Common myeloid progenitor, CD34-positive (primary cell): ENCODE measurements around the gene MEGF11.

Experiments
- CTCF ChIA-PET: fragments of 350-600 bp; sonication (Branson Sonifier 250); formaldehyde crosslinking; loops from one replicate; lab custom pipeline; 2021; ENCODE audit warnings: antibody characterized with exemption; lab: Charles Lee
- POLR2A ChIA-PET: fragments of 350-600 bp; sonication (Branson Sonifier 250); formaldehyde crosslinking; loops from one replicate; lab custom pipeline; 2021; ENCODE audit warnings: antibody characterized with exemption; lab: Charles Lee
- DNase-seq, 3 donors: peaks; one replicate each; pipeline versions ENCODE4 v3.0.0 to v3.0.0-alpha.2; 2013
- H3K27ac ChIP-seq, 2 experiments: 1 replicate in 1 of 2; 2 replicates in 1 of 2; pipeline ENCODE4 v1.7.0; 2013; ENCODE audit warnings: inconsistent platforms in 2 of 2, low read length in 2 of 2, mild to moderate bottlenecking in 2 of 2, low read depth in 1 of 2, moderate library complexity in 1 of 2; ENCODE audit not compliant: severe bottlenecking in 2 of 2, insufficient read depth in 1 of 2, poor library complexity in 1 of 2
- H3K27me3 ChIP-seq, 5 experiments: replicated peaks in 2 of 5; 1 replicate in 3 of 5; 2 replicates in 2 of 5; pipeline versions ENCODE4 v1.6.1 to v1.7.0; 2013; ENCODE audit warnings: low read length in 4 of 5, mild to moderate bottlenecking in 2 of 5, moderate library complexity in 2 of 5, inconsistent platforms in 1 of 5; ENCODE audit not compliant: insufficient read depth in 5 of 5, control insufficient read depth in 4 of 5
- H3K36me3 ChIP-seq, 4 experiments: 1 replicate in 2 of 4; 2 replicates in 2 of 4; pipeline versions ENCODE4 v1.6.1 to v1.7.0; 2013; ENCODE audit warnings: low read length in 3 of 4, control low read depth in 1 of 4, mild to moderate bottlenecking in 1 of 4; ENCODE audit not compliant: control insufficient read depth in 4 of 4, insufficient read depth in 4 of 4
- H3K4me1 ChIP-seq, 4 experiments: 1 replicate in 3 of 4; 2 replicates in 1 of 4; pipeline versions ENCODE4 v1.6.1 to v1.7.1; 2013; ENCODE audit warnings: low read length in 3 of 4, mild to moderate bottlenecking in 3 of 4, control low read depth in 1 of 4, inconsistent platforms in 1 of 4, moderate library complexity in 1 of 4; ENCODE audit not compliant: control insufficient read depth in 4 of 4, insufficient read depth in 4 of 4; ENCODE audit errors: control extremely low read depth in 1 of 4
- H3K4me3 ChIP-seq, 7 experiments: 1 replicate in 4 of 7; 2 replicates in 3 of 7; pipeline versions ENCODE4 v1.5.1 to v1.7.0; 2013; ENCODE audit warnings: mild to moderate bottlenecking in 7 of 7, low read length in 6 of 7, moderate library complexity in 6 of 7, inconsistent platforms in 2 of 7, low read depth in 2 of 7, control low read depth in 1 of 7; ENCODE audit not compliant: insufficient read depth in 4 of 7, control insufficient read depth in 1 of 7; ENCODE audit errors: extremely low read depth in 1 of 7
- H3K9me3 ChIP-seq, 5 experiments: 1 replicate in 4 of 5; 2 replicates in 1 of 5; pipeline versions ENCODE4 v1.6.1 to v1.7.1; 2013; ENCODE audit warnings: low read length in 4 of 5, mild to moderate bottlenecking in 2 of 5, inconsistent platforms in 1 of 5, low read depth in 1 of 5, moderate library complexity in 1 of 5; ENCODE audit not compliant: control insufficient read depth in 4 of 5, insufficient read depth in 2 of 5; ENCODE audit errors: control extremely low read depth in 1 of 5
- WGBS: methylation state at CpG from one replicate; pipeline ENCODE4 v1.1.5; 2013; ENCODE audit not compliant: insufficient coverage; 5-methylcytosine and 5-hydroxymethylcytosine counted together

Gene MEGF11

DNA sequence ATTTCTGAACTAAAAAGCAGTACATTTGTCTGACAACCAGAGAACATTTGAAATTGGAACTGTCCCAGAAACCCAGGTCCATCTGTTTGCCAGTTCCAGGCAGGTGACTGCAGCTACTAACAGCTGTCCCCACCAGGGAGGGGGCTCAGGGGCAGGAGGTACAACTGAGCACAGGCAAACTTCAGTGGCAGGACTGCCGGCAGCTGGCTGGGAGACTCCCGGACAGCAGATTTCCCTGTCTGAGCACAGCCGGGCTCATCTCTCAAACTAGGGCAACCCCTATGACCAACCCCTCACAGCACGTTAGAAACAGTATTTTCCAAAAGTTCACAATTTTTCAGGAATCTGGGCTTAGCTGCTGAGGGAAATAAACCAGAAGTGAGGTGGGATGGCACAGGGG, 88.8 kb downstream of the MEGF11 start:
- no peak overlapping the region for H3K4me3 ChIP-seq
- H3K36me3 ChIP-seq, result no peaks in the 10 kb centered on the region
- H3K27ac ChIP-seq, result no peak overlapping the region
- H3K27me3 ChIP-seq, result peaks cover 0 to 2% (median 0%) of the 10 kb centered on the region in 5 experiments
- ChIA-PET POLR2A (no interaction called here), CTCF (interaction anchor here (1.1 kb wide), 1 partner anchor 194 kb away, joined by 3 read pairs; no protein-coding TSS in a partner anchor)
- DNase-seq, result no peak
- 100% methylated on average over 2 of the region's 4 CpGs for WGBS
- H3K4me1 ChIP-seq, result no peaks in the 10 kb centered on the region
- H3K9me3 ChIP-seq, result no peaks in the 10 kb centered on the region

DNA sequence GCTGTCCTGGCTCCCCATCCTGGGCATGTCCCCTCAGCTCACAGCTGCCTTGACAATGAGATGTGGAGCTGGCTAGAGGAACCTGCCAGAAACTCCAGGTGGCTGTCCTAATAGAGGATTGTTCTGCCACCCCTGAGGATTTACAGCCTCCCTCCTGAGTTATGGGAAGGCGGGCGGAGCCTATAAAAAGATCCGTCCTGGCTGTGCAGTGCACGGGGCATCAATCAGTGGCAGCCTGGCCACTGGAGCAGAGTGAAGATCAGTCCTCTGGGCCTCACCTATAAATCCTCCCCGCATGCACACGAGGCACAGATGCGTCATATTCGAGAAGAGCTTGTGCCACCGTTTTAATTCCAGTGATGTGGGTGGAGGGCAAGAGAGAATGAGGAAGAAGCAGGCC, 90.0 kb downstream of the MEGF11 start:
- no peak for DNase-seq
- Histone ChIP-seq H3K9me3 (no peaks in the 10 kb centered on the region), H3K4me1 (no peaks in the 10 kb centered on the region), H3K27ac (no peak overlapping the region), H3K27me3 (peaks cover 0 to 2% (median 0%) of the 10 kb centered on the region in 5 experiments), H3K4me3 (no peak overlapping the region), H3K36me3 (no peaks in the 10 kb centered on the region)
- 98% methylated on average over 6 of the region's 9 CpGs for WGBS
- ChIA-PET CTCF (interaction anchor here (1.0 kb wide), 1 partner anchor 23 kb away, joined by 3 read pairs; no protein-coding TSS in a partner anchor), POLR2A (no interaction called here)

DNA sequence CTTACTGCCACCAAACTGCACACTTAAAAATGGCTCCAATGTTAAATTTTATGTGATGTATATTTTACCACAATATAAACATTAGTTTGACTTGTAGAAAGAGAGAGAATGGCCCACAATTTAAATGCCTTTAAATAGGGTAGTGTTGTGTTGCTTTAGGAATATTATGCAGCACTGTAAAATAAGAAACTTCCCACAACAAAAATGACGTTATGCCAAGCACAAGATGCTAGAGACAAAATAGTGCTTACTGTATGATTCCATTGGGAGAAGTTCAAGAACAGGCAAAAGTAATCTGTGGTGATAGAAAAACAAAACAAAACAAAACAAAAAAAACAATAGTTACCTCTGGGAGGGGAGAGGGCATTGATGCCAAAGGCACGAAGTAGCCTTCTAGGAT, 91.3 kb downstream of the MEGF11 start:
- WGBS, result no CpG with 5 or more reads among the region's 2 CpGs
- ChIA-PET CTCF (no interaction called here), POLR2A (no interaction called here)
- no peak for DNase-seq
- H3K9me3 ChIP-seq, result no peaks in the 10 kb centered on the region
- no peaks in the 10 kb centered on the region for H3K4me1 ChIP-seq
- H3K27ac ChIP-seq, result no peak overlapping the region
- H3K27me3 ChIP-seq, result peaks cover 0 to 2% (median 0%) of the 10 kb centered on the region in 5 experiments
- no peak overlapping the region for H3K4me3 ChIP-seq
- H3K36me3 ChIP-seq, result no peaks in the 10 kb centered on the region

DNA sequence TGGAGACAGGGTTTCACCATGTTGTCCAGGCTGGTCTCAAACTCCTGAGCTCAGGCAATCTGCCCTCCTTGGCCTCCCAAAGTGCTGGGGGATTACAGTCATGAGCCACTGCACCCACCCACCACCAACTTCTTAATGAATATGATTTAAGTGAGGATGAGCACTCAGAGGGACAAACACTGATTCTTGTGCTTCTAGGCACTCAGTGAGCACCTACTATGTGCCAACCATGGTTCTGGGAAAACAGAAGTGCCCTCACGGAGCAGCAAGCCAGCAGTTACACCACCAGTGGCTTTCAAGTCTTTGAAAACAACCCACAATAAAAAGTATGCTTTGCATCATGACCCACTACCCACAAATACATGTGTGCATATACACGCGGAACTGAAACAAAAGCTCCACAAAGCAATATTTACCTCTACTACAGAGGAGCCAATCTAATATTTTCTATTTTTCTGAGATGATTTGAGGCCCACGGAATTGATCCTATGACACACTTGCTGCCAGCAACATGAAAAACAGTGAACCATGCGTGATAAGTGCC, 91.9 kb downstream of the MEGF11 start:
- 96% methylated on average over 3 of the region's 5 CpGs for whole genome bisulfite sequencing
- no peak for DNase-seq
- POLR2A ChIA-PET, result no interaction called here
- Histone ChIP-seq H3K27me3 (peaks cover 0 to 3% (median 0%) of the 10 kb centered on the region in 5 experiments), H3K4me1 (no peaks in the 10 kb centered on the region), H3K27ac (no peak overlapping the region), H3K9me3 (no peaks in the 10 kb centered on the region), H3K4me3 (no peak overlapping the region), H3K36me3 (no peaks in the 10 kb centered on the region)
- CTCF ChIA-PET, result interaction anchor here (1.0 to 1.5 kb wide), 2 partner anchors 10 to 13 kb away, joined by 5 read pairs; no protein-coding TSS in a partner anchor

DNA sequence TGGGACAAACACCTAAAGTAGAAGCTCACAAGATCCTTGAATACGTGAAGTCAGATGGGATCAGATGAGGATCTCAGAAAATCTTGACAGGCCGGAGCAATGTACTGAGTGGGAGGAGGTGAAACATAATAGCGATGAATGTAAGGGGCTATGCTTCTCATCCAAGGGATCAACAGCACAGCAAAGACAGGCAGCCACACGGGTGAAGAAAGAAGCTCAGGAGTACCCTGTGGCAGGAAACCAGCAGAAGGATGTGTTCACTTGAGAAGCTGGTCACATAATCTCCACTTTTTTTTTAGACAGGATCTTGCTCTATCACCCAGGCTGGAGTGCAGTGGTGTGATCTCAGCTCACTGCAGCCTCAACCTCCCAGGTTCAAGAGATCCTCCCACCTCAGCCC, 92.4 kb downstream of the MEGF11 start:
- Histone ChIP-seq H3K36me3 (no peaks in the 10 kb centered on the region), H3K9me3 (no peaks in the 10 kb centered on the region), H3K27ac (no peak overlapping the region), H3K4me1 (no peaks in the 10 kb centered on the region), H3K4me3 (no peak overlapping the region), H3K27me3 (peaks cover 0 to 3% (median 0%) of the 10 kb centered on the region in 5 experiments)
- peak in 2 of 3 donors; percentile 6 to 9 for DNase-seq
- ChIA-PET POLR2A (no interaction called here), CTCF (interaction anchor here (1.0 to 1.5 kb wide), 2 partner anchors 10 to 13 kb away, joined by 5 read pairs; no protein-coding TSS in a partner anchor)
- 50% methylated on average over 2 of the region's 4 CpGs for WGBS

DNA sequence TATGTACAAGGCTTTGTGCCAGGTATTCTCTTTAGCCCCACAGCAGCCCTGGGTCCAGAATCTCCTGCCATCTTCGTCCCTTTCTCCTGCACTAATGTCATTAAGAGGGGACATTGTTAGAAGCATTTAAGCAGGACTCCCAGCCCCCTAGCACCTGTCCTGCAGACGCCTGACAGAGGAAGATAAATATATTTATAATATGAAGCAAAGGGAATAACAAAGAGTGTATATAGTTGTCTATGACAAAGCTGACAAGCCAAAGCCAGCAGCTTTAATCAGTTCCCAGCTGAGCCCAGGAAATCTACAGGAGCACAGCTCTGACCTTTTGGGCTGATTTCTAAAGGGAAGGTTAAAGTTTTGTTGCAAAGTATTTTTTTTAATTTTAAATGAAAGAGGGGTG, 96.0 kb downstream of the MEGF11 start:
- Histone ChIP-seq H3K27ac (no peak overlapping the region), H3K27me3 (peaks cover 0 to 11% (median 0%) of the 10 kb centered on the region in 5 experiments), H3K4me3 (no peak overlapping the region), H3K4me1 (no peaks in the 10 kb centered on the region), H3K9me3 (no peaks in the 10 kb centered on the region), H3K36me3 (no peaks in the 10 kb centered on the region)
- whole genome bisulfite sequencing, result no CpG with 5 or more reads among the region's 2 CpGs
- CTCF ChIA-PET, result interaction anchor here (0.9 kb wide), 1 partner anchor 28 kb away, joined by 3 read pairs; no protein-coding TSS in a partner anchor
- DNase-seq, result no peak
- POLR2A ChIA-PET, result no interaction called here

DNA sequence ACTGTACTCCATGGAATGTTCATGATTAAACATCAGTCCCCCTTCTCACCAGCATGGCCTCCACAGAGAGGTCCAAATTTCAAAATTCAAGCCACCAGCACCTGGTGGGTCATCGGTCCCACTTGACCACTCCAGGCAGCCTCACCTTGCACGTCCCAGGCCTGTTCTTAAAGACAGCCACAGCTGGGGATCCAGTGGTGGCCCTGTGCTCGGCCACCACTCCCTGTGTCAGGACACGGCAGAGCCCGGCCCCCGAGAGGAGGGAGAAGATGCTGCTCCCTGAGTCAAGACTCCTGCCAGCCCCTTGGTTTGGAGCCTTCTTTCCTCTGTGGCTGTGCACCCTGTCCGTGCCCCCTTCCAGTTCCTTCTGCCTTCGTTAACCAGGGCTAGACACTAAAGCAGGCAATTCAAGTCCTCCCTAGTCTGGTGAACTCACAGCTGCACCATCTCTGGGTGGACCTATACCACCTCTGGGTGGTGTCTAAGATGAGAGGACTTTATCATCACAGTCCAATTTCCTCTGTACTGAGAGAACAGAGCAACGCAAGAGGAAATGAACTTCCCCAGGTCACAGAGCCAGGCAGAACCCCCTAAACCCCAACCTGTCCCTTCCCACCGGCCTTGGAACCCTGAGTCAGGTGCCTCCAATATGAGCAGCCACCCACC, 97.1 kb downstream of the MEGF11 start:
- CTCF ChIA-PET, result interaction anchor here (1.2 kb wide), 1 partner anchor 10 kb away, joined by 3 read pairs; no protein-coding TSS in a partner anchor
- Histone ChIP-seq H3K36me3 (no peaks in the 10 kb centered on the region), H3K4me1 (no peaks in the 10 kb centered on the region), H3K4me3 (no peak overlapping the region), H3K27me3 (peaks cover 0 to 12% (median 0%) of the 10 kb centered on the region in 5 experiments), H3K27ac (no peak overlapping the region), H3K9me3 (no peaks in the 10 kb centered on the region)
- WGBS, result 72% methylated on average over 8 of the region's 10 CpGs
- POLR2A ChIA-PET, result interaction anchor here (0.7 kb wide), 1 partner anchor 47 kb away, joined by 4 read pairs; no protein-coding TSS in a partner anchor
- no peak for DNase-seq
